Limb (tissue), 2 donors: ENCODE measurements around the gene GOLGA6L7.
"Not testable (repeated sequence)": the region's sequence is repeated elsewhere in the genome, so short reads cannot be mapped to it uniquely, and the experiment has no call there.

ENCODE experiments used
- DNase-seq, 2 donors: peaks; one replicate each; pipeline ENCODE4 v3.0.0-alpha.2; 2016; ENCODE audit errors: extremely low spot score in 2 of 2

Gene GOLGA6L7

GRCh38 chr15:28848521-28848920, at the start of gene GOLGA6L7:
Gene GOLGA6L7 (minus strand): TSS chr15:28848644. CDS start chr15:28848549, 95 bp downstream.
- DNase-seq = not testable (repeated sequence)

- no peak for DNase-seq
Observed at GRCh38 chr15:28897861-28898585, 49.6 kb upstream of the GOLGA6L7 start.

GRCh38 chr15:28896951-28897350, 48.5 kb upstream of the GOLGA6L7 start:
- DNase-seq = no peak

- no peak for DNase-seq
Observed at GRCh38 chr15:28895566-28895965, 47.1 kb upstream of the GOLGA6L7 start.

- DNase-seq = peak in 1 of 2 donors; percentile 25
Observed at GRCh38 chr15:28895146-28895545, 46.7 kb upstream of the GOLGA6L7 start.

GRCh38 chr15:28894631-28895030, 46.2 kb upstream of the GOLGA6L7 start:
- no peak for DNase-seq

GRCh38 chr15:28892789-28893610, 44.6 kb upstream of the GOLGA6L7 start:
- DNase-seq = peak in 1 of 2 donors; percentile 32

DNA sequence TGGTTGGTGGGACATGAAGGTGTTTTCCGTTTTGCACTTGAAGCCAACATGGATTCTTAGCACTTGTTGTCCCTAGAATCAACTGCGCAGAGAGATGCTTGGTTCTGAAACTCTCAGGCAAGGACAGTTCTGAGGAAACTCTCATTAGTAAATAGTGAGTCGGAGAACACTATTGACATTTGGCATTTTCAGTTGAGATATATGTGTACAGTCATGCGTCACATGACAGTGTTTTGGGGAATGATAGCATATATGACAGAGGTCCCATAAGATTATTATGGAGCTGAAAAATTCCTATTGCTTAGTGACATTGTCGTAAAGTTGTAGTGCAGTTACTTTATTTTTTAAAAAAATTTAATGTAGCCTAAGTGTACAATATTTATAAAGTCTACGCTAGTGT, 43.1 kb upstream of the GOLGA6L7 start:
- no peak for DNase-seq

DNA sequence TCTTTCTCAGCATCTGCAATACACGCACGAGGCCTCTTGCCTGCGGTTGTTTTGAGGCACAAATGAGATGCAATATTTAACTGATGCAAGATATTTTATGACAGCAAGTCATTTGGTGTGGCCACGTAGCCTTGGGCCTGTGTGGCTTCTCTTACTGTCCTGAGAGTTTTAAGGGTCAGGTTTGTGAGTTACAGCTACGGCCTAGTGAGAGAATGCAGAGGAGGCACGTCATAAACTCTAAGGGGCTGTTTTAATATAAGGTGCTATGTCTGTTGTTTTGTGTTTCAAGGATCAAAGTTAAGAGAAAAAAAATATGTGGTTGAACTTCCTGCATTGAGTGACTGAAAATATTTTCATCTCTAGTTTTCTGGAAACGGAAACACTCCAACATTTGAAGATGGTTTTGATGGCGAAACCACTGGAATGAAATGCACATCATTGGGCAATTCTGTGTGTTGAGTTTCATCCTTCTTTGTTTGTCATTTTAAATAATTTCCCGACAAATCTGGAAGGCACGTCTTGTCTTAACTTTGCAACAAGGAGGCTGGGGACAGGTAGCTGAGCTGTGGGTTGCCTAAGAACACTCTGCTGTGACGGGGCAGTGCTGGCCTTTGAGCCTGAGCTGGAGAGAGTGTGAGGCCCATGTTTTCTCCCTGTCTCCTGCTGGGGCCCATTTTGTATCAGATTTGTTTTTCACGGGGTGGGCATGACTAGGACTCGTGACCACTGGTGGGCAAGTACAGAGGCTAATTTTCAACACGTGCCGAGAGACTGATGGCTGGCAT, 42.5 kb upstream of the GOLGA6L7 start:
- no peak for DNase-seq

DNA sequence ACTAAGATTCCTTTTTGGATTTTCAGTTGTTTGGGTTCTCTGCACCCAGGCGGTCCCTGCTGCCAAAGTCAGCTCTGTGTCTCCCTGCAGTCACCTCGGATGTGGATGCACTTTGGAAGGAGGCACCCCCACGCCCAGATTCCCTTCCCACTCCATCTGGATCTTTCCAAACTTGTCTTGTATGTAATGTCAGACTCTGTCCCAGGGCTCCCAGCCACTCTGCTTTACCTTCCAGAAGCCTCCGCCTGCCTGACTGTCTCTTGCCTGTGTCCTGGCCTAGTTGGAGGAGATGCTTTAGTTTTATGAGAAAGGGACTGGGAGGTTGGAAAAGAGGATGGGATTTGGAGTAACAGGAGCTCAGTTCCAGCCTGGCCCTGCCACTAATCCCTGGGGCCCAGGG, 41.8 kb upstream of the GOLGA6L7 start:
- DNase-seq = not testable (repeated sequence)

GRCh38 chr15:28889871-28890270, 41.4 kb upstream of the GOLGA6L7 start:
- DNase-seq = not testable (repeated sequence)

DNA sequence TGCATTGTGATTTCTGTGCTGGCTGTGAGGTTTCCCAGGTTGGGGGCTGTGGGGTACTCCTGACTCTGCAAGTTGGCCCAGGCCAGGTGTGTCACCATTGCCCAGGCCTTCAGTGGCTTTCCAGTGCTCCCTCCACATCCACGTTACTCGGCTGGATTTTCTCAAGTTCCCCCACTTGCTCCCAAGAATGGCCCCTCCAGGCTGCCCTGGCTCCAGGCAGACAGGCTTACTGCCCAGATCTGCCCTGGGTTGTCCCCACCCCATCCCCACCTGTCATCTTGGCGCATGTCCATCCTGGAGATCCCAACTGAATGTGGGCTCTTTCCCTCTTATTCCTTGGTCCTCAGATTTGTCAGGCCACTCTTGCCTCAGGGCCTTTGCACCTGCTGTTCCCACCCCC, 40.9 kb upstream of the GOLGA6L7 start:
- no peak for DNase-seq

DNA sequence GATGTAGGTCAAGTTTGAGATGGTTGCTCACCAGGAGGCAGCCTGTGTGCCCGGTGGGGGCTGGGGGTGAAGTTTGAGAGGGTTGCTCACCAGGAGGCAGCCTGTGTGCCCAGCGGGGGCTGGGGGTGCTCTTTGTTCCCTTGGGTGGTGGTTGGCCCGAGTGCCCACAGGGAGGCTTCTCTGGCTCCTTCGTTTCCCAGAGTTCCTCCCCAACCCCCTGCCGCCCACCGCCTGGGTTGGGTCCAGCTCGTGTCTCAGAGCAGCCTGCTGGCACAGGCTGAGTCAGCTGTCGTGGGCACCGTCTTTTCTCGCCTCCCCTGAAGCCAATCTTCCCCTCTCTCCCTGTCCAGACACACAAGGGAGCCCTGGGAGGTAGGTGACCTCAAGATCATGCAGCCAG, 40.5 kb upstream of the GOLGA6L7 start:
- DNase-seq = no peak

DNA sequence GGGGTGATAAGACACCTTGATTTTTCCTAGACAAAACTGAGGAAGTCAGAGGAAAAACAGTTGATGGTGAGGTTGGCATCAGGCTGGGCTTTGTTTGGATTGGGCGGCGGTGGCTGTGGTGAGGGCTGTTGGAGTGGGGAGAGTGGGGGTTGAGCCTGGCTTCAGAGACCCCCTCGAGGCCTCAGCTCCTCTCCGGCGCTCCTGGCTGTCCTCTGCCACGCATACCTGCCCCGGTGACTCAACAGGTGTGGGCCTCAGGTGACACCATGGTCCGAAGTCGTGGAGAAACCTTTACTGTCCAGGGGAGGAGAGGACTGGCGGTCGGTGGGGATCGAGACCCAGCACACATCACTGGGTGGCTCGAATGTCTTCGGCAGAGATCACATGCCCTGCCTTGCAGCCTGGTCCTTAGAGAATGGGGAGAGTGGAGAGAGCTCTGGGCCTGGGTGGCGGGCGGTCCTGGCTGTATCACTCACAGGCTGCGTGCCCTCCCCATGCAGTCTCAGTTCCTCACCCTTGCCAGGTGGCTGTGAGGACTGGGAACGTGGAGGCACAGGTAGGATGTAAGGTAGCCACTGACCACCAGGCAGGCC, 40.0 kb upstream of the GOLGA6L7 start:
- no peak for DNase-seq

- DNase-seq = no peak
Observed at GRCh38 chr15:28887339-28888174, 39.1 kb upstream of the GOLGA6L7 start.

GRCh38 chr15:28886431-28887338, 38.2 kb upstream of the GOLGA6L7 start:
- DNase-seq = no peak

GRCh38 chr15:28885630-28886430, 37.4 kb upstream of the GOLGA6L7 start, which contains the start of gene APBA2:
Gene APBA2 (plus strand): TSS chr15:28885974. CDS start chr15:29053885, 167,911 bp downstream.
- peak in 1 of 2 donors; percentile 78 for DNase-seq

DNA sequence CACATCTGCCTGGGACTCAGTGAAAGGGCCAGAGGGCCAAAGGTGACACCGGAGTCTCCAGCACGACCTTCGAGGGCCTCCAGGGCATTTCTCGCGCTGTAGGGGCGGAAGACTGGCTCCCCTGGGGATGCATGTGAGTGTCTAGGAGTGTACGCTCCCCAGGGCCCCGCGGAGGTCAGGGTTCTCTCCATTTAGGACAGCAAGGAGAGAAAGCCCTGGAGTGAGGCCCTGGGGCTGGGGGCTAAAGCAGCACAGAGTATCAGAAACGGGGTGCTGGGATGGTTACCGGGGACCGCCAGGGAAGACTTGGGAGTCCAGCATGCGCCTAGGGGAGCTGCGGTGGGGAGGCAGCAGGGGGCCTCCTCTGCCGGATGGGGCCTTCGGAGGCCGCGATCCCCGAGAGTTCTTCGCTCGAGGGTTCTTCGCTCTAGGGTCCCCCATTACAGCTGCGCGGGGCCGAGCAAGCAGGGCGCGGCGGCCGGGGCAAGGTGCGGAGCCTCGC, 36.7 kb upstream of the GOLGA6L7 start:
- DNase-seq = no peak
